ENCODE measurements around the gene SLC23A2. TPM values are rescaled to one million over a fixed set of nuclear protein-coding genes. Genes with fewer than 3 reads are reported as not detected.

SLC23A2 gene
- total RNA-seq, 1 experiment from 2014 or later, result 37.3 TPM

DNA sequence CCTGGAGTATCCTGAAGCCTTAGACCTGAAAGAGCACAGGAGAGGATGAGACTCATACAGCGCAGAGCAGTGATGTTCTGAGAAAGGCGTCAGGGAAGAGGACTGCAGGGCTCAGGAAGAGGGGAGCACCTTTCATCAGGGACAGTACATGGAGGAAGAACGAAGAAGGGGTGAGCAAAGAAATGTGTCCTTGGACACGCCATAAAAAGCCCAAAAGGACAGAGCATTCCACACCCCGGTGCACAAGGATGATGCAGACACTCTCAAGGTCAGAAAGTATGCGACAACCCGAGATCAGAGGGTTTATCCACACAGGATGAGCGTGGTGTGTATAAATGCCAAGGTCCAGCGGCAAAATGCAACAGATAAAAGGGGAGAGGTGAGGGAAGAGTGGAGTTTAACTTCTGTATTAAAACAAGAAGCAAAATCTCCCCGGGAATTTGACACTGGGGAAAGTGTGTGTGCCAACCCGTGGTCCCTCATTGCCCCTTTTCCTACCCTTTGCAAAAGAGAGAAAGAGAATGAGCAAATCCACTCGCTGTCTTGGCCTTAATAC, 64.4 kb downstream of the SLC23A2 start:
- DNase-seq, result no peak
- Mint-ChIP-seq H3K27me3 (ENCODE audit: insufficient read depth, unreplicated experiment) (no peaks in the 10 kb centered on the region), H3K4me3 (ENCODE audit: unreplicated experiment) (no peak overlapping the region), H3K9me3 (ENCODE audit: unreplicated experiment) (no peaks in the 10 kb centered on the region), H3K27ac (ENCODE audit: unreplicated experiment) (no peak overlapping the region), H3K4me1 (ENCODE audit: low read depth, unreplicated experiment) (peaks cover 7% of the 10 kb centered on the region), H3K36me3 (ENCODE audit: insufficient read depth, unreplicated experiment) (no peaks in the 10 kb centered on the region)
- POLR2A ChIA-PET, result no interaction called here
- Histone ChIP-seq H3K36me3 (ENCODE audit: control insufficient read depth, insufficient read depth, low read length) (no peaks in the 10 kb centered on the region), H3K4me3 (ENCODE audit: low read depth, low read length) (no peak overlapping the region), H3K9me3 (no peaks in the 10 kb centered on the region), H3K27me3 (replicated peaks; ENCODE audit: control insufficient read depth, insufficient read depth, low read length) (no peaks in the 10 kb centered on the region), H3K4me1 (peaks cover 3% of the 10 kb centered on the region; the same call in 1 of the 2 replicates)
- no TSS peak for BruUV-seq (replicated peaks)
- intact Hi-C loops (cut with micrococcal nuclease; ENCODE audit: unreplicated experiment), result no loop called here
- TF ChIP-seq, protein P1, sequence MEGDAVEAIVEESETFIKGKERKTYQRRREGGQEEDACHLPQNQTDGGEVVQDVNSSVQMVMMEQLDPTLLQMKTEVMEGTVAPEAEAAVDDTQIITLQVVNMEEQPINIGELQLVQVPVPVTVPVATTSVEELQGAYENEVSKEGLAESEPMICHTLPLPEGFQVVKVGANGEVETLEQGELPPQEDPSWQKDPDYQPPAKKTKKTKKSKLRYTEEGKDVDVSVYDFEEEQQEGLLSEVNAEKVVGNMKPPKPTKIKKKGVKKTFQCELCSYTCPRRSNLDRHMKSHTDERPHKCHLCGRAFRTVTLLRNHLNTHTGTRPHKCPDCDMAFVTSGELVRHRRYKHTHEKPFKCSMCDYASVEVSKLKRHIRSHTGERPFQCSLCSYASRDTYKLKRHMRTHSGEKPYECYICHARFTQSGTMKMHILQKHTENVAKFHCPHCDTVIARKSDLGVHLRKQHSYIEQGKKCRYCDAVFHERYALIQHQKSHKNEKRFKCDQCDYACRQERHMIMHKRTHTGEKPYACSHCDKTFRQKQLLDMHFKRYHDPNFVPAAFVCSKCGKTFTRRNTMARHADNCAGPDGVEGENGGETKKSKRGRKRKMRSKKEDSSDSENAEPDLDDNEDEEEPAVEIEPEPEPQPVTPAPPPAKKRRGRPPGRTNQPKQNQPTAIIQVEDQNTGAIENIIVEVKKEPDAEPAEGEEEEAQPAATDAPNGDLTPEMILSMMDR (IDR thresholded peaks at IDR 0.05; ENCODE audit: insufficient read depth in 1 of 2, low read depth in 1 of 2, low read length in 1 of 2, severe bottlenecking in 1 of 2, unreplicated experiment in 1 of 2), result no peak
- CTCF ChIA-PET, result interaction anchor here (0.8 kb wide), 1 partner anchor 177 kb away, joined by 3 read pairs; no protein-coding TSS in a partner anchor

DNA sequence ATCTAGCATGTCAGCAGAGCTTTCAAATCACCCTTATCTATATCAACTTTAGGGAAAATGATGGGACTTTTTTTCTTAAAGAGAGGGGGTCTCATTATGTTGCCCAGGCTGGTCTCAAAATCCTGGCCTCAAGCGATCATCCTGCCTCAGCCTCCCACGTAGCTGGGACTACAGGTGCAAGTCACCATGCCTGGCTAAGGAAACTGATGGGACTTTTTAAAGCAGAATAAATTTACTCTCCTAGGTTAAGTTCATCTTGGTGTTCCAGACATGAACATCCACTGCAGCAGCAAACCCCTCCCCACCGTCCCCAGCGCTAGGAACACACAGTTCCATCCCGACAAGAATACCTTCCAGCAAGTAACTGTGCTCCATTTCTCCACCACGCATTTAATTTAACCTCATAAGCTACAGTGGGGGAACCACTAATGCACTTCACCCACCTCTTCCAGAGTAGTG, 64.9 kb downstream of the SLC23A2 start:
- H3K27me3 Mint-ChIP-seq (ENCODE audit: insufficient read depth, unreplicated experiment), result no peaks in the 10 kb centered on the region
- Histone ChIP-seq H3K36me3 (ENCODE audit: control insufficient read depth, insufficient read depth, low read length) (no peaks in the 10 kb centered on the region), H3K27me3 (replicated peaks; ENCODE audit: control insufficient read depth, insufficient read depth, low read length) (no peaks in the 10 kb centered on the region), H3K4me3 (ENCODE audit: low read depth, low read length) (no peak overlapping the region), H3K4me1 (peaks cover 3% of the 10 kb centered on the region; the same call in 1 of the 2 replicates), H3K9me3 (no peaks in the 10 kb centered on the region)
- TF ChIP-seq, protein P1 (IDR thresholded peaks at IDR 0.05; ENCODE audit: insufficient read depth in 1 of 2, low read depth in 1 of 2, low read length in 1 of 2, severe bottlenecking in 1 of 2, unreplicated experiment in 1 of 2), result no peak
- intact Hi-C loops (cut with micrococcal nuclease; ENCODE audit: unreplicated experiment), result no loop called here
- BruUV-seq (replicated peaks), result no TSS peak
- POLR2A ChIA-PET, result no interaction called here
- H3K4me1 Mint-ChIP-seq (ENCODE audit: low read depth, unreplicated experiment), result peaks cover 7% of the 10 kb centered on the region
- H3K4me3 Mint-ChIP-seq (ENCODE audit: unreplicated experiment), result no peak overlapping the region
- CTCF ChIA-PET, result no interaction called here
- no peak overlapping the region for H3K27ac Mint-ChIP-seq (ENCODE audit: unreplicated experiment)
- no peaks in the 10 kb centered on the region for H3K9me3 Mint-ChIP-seq (ENCODE audit: unreplicated experiment)
- H3K36me3 Mint-ChIP-seq (ENCODE audit: insufficient read depth, unreplicated experiment), result no peaks in the 10 kb centered on the region
- no peak for DNase-seq

DNA sequence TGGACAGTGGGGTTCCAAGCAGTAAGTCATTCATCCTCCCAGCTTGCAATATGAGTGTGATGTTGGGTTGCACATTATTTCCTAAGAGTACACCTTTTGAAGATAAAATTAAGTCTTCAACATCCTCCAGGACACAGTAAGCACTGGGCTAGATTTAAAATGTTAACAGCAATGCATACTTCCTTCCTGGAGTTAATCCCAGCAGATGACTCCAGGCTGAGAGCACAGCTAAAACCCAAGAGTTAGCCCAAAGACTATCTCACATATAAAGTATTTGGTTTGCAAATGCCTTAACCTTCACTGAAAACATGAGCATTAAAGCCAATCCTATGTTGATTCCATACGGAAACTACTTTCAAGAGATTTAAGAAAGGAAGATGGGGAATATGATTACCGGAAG, 69.2 kb downstream of the SLC23A2 start:
- no peaks in the 10 kb centered on the region for H3K9me3 ChIP-seq
- H3K36me3 ChIP-seq (ENCODE audit: control insufficient read depth, insufficient read depth, low read length), result no peaks in the 10 kb centered on the region
- CTCF ChIA-PET, result no interaction called here
- H3K27me3 ChIP-seq (replicated peaks; ENCODE audit: control insufficient read depth, insufficient read depth, low read length), result no peaks in the 10 kb centered on the region
- no peak for DNase-seq
- H3K9me3 Mint-ChIP-seq (ENCODE audit: unreplicated experiment), result no peaks in the 10 kb centered on the region
- H3K27ac Mint-ChIP-seq (ENCODE audit: unreplicated experiment), result no peak overlapping the region
- intact Hi-C loops (cut with micrococcal nuclease; ENCODE audit: unreplicated experiment), result no loop called here
- H3K36me3 Mint-ChIP-seq (ENCODE audit: insufficient read depth, unreplicated experiment), result peaks cover 7% of the 10 kb centered on the region
- H3K4me1 ChIP-seq, result no peaks in the 10 kb centered on the region
- TF ChIP-seq, protein P1 (IDR thresholded peaks at IDR 0.05; ENCODE audit: insufficient read depth in 1 of 2, low read depth in 1 of 2, low read length in 1 of 2, severe bottlenecking in 1 of 2, unreplicated experiment in 1 of 2), result no peak
- no TSS peak for BruUV-seq (replicated peaks)
- H3K4me3 ChIP-seq (ENCODE audit: low read depth, low read length), result no peak overlapping the region
- POLR2A ChIA-PET, result no interaction called here
- H3K27me3 Mint-ChIP-seq (ENCODE audit: insufficient read depth, unreplicated experiment), result no peaks in the 10 kb centered on the region
- no peak overlapping the region for H3K4me3 Mint-ChIP-seq (ENCODE audit: unreplicated experiment)
- peaks cover 6% of the 10 kb centered on the region for H3K4me1 Mint-ChIP-seq (ENCODE audit: low read depth, unreplicated experiment)
